Large intestine (tissue), 3 donors: ENCODE data around the gene TMEM232. TPM values are rescaled to one million over a fixed set of nuclear protein-coding genes. Genes with fewer than 3 reads are reported as not detected.
A peak's percentile ranks its signal among the peaks of the same experiment; 100 is the strongest.

Experiments used
- DNase-seq, 2 donors: peaks; one replicate each; pipeline versions ENCODE4 v3.0.0 to v3.0.0-alpha.2; 2013
- H3K27ac ChIP-seq: one replicate; pipeline ENCODE4 v1.5.1; 2013; ENCODE audit warnings: low read length
- H3K27me3 ChIP-seq: 2 replicates; pipeline ENCODE4 v1.6.1; 2013; ENCODE audit warnings: low read length; ENCODE audit not compliant: control insufficient read depth, insufficient read depth
- H3K36me3 ChIP-seq: 2 replicates; pipeline ENCODE4 v1.6.1; 2013; ENCODE audit warnings: low read length; ENCODE audit not compliant: control insufficient read depth, insufficient read depth
- H3K4me1 ChIP-seq: one replicate; pipeline ENCODE4 v1.6.1; 2013; ENCODE audit warnings: low read length; ENCODE audit not compliant: control insufficient read depth, insufficient read depth
- H3K4me3 ChIP-seq: one replicate; pipeline ENCODE4 v1.5.1; 2013; ENCODE audit warnings: low read length
- H3K9me3 ChIP-seq: one replicate; pipeline ENCODE4 v1.6.1; 2013; ENCODE audit warnings: mild to moderate bottlenecking, low read depth, low read length, moderate library complexity; ENCODE audit not compliant: control insufficient read depth
- WGBS: methylation state at CpG from one replicate; pipeline ENCODE4 v1.1.5; 2013; ENCODE audit warnings: low lambda C conversion rate; ENCODE audit not compliant: insufficient coverage; 5-methylcytosine and 5-hydroxymethylcytosine counted together
- polyA plus RNA-seq: library from polyadenylated mRNA; unstranded; fragments of 120-200 nt; gene quantifications from one replicate; pipeline ENCODE4 v1.2.1, GENCODE V29; 2013

Gene TMEM232
- polyA plus RNA-seq, 1 donor, result 2.2 TPM

DNA sequence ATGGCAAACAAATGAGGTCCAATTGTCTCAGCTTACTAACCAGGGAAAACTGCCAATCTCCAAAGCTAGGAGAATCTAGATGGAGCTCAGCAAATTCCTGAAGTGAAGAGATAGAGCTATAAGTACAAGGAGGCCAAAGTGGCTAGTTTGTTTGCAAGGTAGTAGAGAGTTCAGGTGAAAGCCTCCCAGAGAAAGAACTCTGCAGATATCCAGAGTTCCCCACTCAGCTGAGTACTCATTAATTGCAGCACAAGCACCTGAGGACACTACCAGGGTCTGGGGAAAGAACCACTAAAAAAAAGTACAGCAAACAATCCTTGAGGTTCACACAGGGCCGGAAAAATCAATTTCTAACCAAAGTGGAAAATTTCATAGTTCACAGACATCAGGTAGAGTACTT lies 250.9 kb downstream of the TMEM232 start:
- H3K4me3 ChIP-seq, result no peak overlapping the region
- peaks cover 6% of the 10 kb centered on the region for H3K9me3 ChIP-seq
- no peaks in the 10 kb centered on the region for H3K27me3 ChIP-seq
- no CpG with 5 or more reads among the region's 1 CpG for WGBS
- no peaks in the 10 kb centered on the region for H3K4me1 ChIP-seq
- H3K27ac ChIP-seq, result no peak overlapping the region
- no peaks in the 10 kb centered on the region for H3K36me3 ChIP-seq
- no peak for DNase-seq

DNA sequence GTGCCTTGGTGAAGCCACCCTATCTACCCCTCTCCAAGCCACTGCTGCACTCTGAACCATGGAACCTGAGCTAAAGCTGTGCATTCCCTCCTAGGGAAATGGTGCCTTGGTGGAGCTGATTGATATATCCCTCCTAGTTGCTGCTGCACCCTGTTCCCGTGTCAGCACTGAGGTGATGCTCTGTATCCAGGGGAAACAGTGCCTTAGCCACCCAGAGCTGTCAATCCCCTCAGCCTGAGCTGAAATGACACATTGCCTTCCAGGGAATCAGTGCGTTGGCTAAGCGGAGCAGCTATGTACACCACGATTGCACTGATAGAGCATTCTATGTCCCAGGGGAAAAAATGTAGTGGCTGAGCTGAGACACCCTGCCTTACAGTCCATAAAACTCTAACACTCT lies 257.0 kb downstream of the TMEM232 start:
- DNase-seq, result no peak
- Histone ChIP-seq H3K27ac (no peak overlapping the region), H3K36me3 (no peaks in the 10 kb centered on the region), H3K27me3 (no peaks in the 10 kb centered on the region), H3K9me3 (peaks cover 6% of the 10 kb centered on the region), H3K4me3 (no peak overlapping the region), H3K4me1 (no peaks in the 10 kb centered on the region)
- WGBS, result no CpG with 5 or more reads among the region's 4 CpGs

DNA sequence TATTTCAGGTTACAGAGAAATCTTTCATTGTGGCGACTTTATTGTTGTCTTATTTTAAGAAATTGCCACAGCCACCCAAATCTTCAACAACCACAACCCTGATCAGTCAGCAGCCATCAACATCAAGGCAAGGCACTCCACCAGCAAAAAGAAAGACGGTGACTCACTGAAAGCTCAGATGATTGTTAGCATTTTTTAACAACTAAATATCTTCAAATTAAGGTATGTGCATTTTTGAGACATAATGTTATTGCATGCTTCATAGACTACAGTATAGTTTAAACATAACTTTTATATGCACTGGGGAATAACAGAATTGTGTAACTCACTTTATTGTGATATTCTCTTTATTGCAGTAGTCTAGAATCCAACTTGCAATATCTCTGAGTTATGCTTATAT lies 263.4 kb downstream of the TMEM232 start:
- Histone ChIP-seq H3K36me3 (no peaks in the 10 kb centered on the region), H3K4me3 (no peak overlapping the region), H3K27ac (no peak overlapping the region), H3K27me3 (no peaks in the 10 kb centered on the region), H3K4me1 (no peaks in the 10 kb centered on the region), H3K9me3 (no peaks in the 10 kb centered on the region)
- WGBS, result no CpG with 5 or more reads among the region's 2 CpGs
- DNase-seq, result no peak

DNA sequence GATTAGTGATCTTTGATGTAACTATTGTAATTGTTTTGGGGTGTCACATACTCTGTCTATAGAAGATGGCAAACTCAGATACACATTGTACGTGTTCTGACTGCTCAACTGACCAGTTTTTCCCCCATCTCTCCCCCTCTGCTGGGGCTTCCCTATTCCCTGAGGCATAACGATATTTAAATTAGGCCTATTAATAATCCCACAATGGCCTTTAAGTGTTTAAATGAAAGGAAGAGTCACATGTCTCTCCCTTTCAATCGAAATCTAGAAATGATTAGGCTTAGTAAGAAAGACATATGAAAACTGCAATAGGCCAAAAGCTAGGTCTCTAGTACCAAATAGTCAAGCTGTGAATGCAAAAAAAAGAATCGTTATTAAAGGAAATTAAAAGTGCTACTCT lies 265.6 kb downstream of the TMEM232 start:
- DNase-seq, result no peak
- Histone ChIP-seq H3K36me3 (no peaks in the 10 kb centered on the region), H3K9me3 (no peaks in the 10 kb centered on the region), H3K27me3 (no peaks in the 10 kb centered on the region), H3K4me3 (no peak overlapping the region), H3K4me1 (no peaks in the 10 kb centered on the region), H3K27ac (no peak overlapping the region)
- WGBS, result 93% methylated on average over 2 of the region's 4 CpGs

DNA sequence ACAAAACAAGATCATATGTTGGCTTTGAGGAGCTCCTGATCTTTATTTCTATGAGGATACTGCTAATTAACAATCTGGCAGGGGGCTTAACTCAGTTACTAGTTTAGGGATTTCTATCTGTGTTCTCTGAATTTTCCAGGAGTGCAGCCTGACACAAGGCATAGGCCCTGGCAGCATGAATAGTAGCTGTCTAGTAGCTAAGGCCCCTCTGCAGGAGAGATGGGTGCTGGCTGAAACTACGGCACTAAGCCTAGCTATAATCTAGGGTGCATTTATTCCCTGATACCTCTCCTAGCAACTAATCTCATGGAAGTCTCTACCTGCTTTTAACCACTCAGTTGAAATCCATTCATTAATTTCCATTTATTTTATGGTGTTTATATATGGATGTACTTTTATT lies 268.2 kb downstream of the TMEM232 start:
- Histone ChIP-seq H3K9me3 (no peaks in the 10 kb centered on the region), H3K4me1 (no peaks in the 10 kb centered on the region), H3K27me3 (no peaks in the 10 kb centered on the region), H3K27ac (no peak overlapping the region), H3K4me3 (no peak overlapping the region), H3K36me3 (no peaks in the 10 kb centered on the region)
- WGBS, result no CpG with 5 or more reads among the region's 1 CpG
- DNase-seq, result no peak

DNA sequence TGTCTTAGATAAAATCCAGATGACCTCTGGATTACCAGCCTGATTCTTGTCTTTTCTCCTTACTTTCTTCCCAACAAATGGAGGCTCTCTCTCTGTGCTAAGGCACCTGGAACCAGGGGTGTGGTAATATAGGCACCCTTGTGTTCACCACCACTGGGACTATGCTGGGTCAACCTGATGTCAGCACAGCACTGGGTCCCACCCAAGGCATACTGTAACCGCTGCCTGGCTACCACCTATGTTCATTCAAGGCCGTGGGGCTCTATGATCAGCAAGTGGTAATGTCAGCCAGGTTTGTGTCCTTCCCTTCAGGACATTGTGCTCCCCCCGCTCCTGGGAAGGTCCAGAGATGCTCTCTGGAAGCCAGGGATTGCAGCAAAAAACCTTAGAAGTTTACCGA lies 283.6 kb downstream of the TMEM232 start:
- H3K27me3 ChIP-seq, result no peaks in the 10 kb centered on the region
- H3K4me3 ChIP-seq, result no peak overlapping the region
- H3K9me3 ChIP-seq, result no peaks in the 10 kb centered on the region
- DNase-seq, result no peak
- H3K4me1 ChIP-seq, result peaks cover 2% of the 10 kb centered on the region
- no peak overlapping the region for H3K27ac ChIP-seq
- WGBS, result no CpG with 5 or more reads among the region's 4 CpGs
- H3K36me3 ChIP-seq, result no peaks in the 10 kb centered on the region

DNA sequence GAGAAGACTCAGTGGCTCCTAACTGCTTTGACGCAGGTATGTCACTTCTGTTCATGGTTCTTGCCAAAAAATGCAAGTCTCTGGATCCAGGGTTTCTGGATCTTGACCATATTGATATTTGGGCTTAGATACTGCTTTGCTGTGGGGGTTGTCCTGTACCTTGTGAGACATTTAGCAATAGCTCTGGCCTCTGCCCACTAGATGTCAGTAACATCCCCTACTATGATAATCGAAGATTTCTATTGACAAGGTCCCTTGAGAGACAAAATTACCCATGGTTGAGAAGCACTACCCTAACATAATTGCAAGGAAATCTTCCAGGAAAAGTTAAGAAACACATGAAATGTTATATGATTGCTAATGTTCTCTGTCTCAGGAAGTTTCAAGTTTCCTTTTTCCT lies 285.4 kb downstream of the TMEM232 start:
- peak; percentile 31 to 49 for DNase-seq
- Histone ChIP-seq H3K27me3 (no peaks in the 10 kb centered on the region), H3K4me3 (no peak overlapping the region), H3K27ac (no peak overlapping the region), H3K4me1 (peaks cover 2% of the 10 kb centered on the region), H3K36me3 (no peaks in the 10 kb centered on the region), H3K9me3 (no peaks in the 10 kb centered on the region)
- WGBS, result no CpG with 5 or more reads among the region's 2 CpGs

DNA sequence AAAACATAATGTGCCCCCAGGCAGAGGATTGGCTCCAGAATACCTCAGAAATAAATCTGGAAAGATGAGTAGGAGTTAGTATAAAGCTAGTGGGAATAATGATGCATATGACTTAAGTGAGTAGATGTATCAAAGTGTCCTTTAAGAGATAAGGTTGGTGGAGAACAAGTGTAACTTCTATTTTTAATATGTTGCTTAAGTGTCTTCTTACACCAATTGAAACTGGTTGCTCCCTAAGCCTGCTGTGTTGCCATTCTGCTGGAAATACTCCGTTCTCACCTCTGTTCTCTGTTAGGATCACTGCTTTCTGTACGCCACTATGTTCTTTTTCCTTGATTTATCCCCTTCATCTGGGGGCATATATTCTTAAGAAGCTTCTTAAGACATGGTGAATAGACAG lies 286.4 kb downstream of the TMEM232 start:
- Histone ChIP-seq H3K4me3 (no peak overlapping the region), H3K4me1 (peaks cover 2% of the 10 kb centered on the region), H3K27me3 (no peaks in the 10 kb centered on the region), H3K9me3 (no peaks in the 10 kb centered on the region), H3K36me3 (no peaks in the 10 kb centered on the region), H3K27ac (no peak overlapping the region)
- DNase-seq, result no peak
- no CpG with 5 or more reads among the region's 2 CpGs for WGBS

DNA sequence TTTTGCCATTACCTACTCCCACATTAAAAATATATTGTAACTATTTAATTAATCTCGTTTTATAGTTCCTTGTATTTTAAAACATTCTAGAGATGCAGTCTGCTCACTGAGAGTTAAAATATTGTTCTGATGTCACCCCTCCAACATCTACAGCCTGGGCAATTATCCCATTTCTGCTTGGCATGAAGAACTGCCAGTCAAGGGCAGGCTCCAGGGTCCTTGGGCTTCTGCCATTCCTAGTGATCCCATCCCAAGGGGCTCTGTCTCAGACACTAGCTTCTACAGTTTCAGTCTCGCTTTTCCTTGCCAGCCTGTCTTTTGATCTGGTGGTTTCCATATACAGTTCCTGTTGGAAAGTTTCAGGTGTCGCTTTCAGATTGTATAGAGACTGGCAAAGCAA lies 287.2 kb downstream of the TMEM232 start:
- Histone ChIP-seq H3K4me1 (peaks cover 2% of the 10 kb centered on the region), H3K9me3 (no peaks in the 10 kb centered on the region), H3K27me3 (no peaks in the 10 kb centered on the region), H3K27ac (no peak overlapping the region), H3K36me3 (no peaks in the 10 kb centered on the region), H3K4me3 (no peak overlapping the region)
- WGBS, result no CpG with 5 or more reads among the region's 3 CpGs
- no peak for DNase-seq

DNA sequence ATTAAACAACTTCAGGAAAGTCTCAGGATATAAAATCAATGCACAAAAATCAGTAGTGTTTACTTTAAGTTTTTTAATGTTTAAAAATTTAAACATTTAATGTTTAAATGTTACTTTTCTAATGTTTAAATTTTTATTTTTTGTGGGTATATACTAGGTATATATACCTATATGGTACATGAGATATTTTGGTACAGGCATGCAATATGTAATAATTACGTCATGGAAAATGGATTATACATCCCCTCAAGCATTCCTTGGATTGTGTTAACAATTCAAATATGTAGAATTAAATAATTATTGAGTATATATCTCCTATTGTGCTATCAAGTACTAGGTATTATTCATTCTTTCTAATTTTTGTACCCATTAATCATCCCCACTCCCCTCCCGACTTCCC lies 291.3 kb downstream of the TMEM232 start:
- no peaks in the 10 kb centered on the region for H3K27me3 ChIP-seq
- DNase-seq, result no peak
- no peak overlapping the region for H3K4me3 ChIP-seq
- no peak overlapping the region for H3K27ac ChIP-seq
- no peaks in the 10 kb centered on the region for H3K4me1 ChIP-seq
- WGBS, result 82% methylated on average over 2 of the region's 2 CpGs
- no peaks in the 10 kb centered on the region for H3K36me3 ChIP-seq
- H3K9me3 ChIP-seq, result no peaks in the 10 kb centered on the region

DNA sequence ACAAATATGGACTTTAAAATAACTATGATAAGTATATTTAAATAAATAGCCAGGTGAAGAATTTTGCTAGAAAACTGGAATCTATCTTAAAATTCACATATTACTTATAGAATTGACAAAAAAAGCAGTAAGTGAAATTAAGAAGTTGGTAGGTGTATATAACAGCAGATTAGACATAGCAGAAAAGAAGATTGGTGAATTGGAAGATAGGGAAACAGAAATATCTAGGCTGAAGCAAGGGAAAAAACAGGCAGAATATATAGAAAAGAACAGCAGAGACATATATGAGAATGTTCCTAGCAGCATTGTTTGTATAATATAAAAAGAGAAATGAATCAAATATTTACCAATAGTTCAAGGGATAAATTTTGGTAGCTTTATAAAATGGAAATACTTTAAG lies 294.9 kb downstream of the TMEM232 start:
- no peaks in the 10 kb centered on the region for H3K36me3 ChIP-seq
- H3K4me3 ChIP-seq, result no peak overlapping the region
- H3K4me1 ChIP-seq, result no peaks in the 10 kb centered on the region
- no peak for DNase-seq
- H3K9me3 ChIP-seq, result no peaks in the 10 kb centered on the region
- no peak overlapping the region for H3K27ac ChIP-seq
- no peaks in the 10 kb centered on the region for H3K27me3 ChIP-seq
